ENCODE results near the gene DPP6.

DPP6 gene

GRCh38 chr7:154735766-154736165 lies 683.6 kb downstream of the DPP6 start:
- TF ChIP-seq CTCF (IDR thresholded peaks at IDR 0.05; ENCODE audit: low read depth, low read length): no peak

GRCh38 chr7:154736389-154736788 lies 684.2 kb downstream of the DPP6 start:
- TF ChIP-seq CTCF (IDR thresholded peaks at IDR 0.05; ENCODE audit: low read depth, low read length): no peak

More at GRCh38 chr7:154735766-154736165, 683.6 kb downstream of the DPP6 start:
- no peak for DNase-seq (ENCODE audit: extremely low read depth, low read depth)

GRCh38 chr7:154738216-154738615 lies 686.0 kb downstream of the DPP6 start:
- TF ChIP-seq CTCF (IDR thresholded peaks at IDR 0.05; ENCODE audit: low read depth, low read length): no peak
- no peak for DNase-seq (ENCODE audit: extremely low read depth, low read depth)

More at GRCh38 chr7:154736389-154736788, 684.2 kb downstream of the DPP6 start:
- no peak for DNase-seq (ENCODE audit: extremely low read depth, low read depth)

GRCh38 chr7:154741131-154741530 lies 688.9 kb downstream of the DPP6 start:
- DNase-seq (ENCODE audit: extremely low read depth, low read depth): no peak
- no peak for TF ChIP-seq CTCF (IDR thresholded peaks at IDR 0.05; ENCODE audit: low read depth, low read length)

- DNase-seq (ENCODE audit: extremely low read depth, low read depth): no peak
- TF ChIP-seq CTCF (IDR thresholded peaks at IDR 0.05; ENCODE audit: low read depth, low read length): no peak
Measured at GRCh38 chr7:154743206-154743605, 691.0 kb downstream of the DPP6 start.

GRCh38 chr7:154744256-154744860 lies 692.2 kb downstream of the DPP6 start:
- TF ChIP-seq CTCF (IDR thresholded peaks at IDR 0.05; ENCODE audit: low read depth, low read length): no peak; the same call in 1 of the 2 replicates
- no peak for DNase-seq (ENCODE audit: extremely low read depth, low read depth)

- no peak for DNase-seq (ENCODE audit: extremely low read depth, low read depth)
- no peak for TF ChIP-seq CTCF (IDR thresholded peaks at IDR 0.05; ENCODE audit: low read depth, low read length)
Measured at GRCh38 chr7:154744861-154745258, 692.7 kb downstream of the DPP6 start.
